ENCODE data around the gene UPK2.

Gene UPK2

GRCh38 chr11:118956094-118956846, at the start of gene UPK2:
Gene UPK2 (plus strand): TSS chr11:118956298. CDS start chr11:118956351, 53 bp downstream.
- DNase-seq, result peak; percentile 82

DNA sequence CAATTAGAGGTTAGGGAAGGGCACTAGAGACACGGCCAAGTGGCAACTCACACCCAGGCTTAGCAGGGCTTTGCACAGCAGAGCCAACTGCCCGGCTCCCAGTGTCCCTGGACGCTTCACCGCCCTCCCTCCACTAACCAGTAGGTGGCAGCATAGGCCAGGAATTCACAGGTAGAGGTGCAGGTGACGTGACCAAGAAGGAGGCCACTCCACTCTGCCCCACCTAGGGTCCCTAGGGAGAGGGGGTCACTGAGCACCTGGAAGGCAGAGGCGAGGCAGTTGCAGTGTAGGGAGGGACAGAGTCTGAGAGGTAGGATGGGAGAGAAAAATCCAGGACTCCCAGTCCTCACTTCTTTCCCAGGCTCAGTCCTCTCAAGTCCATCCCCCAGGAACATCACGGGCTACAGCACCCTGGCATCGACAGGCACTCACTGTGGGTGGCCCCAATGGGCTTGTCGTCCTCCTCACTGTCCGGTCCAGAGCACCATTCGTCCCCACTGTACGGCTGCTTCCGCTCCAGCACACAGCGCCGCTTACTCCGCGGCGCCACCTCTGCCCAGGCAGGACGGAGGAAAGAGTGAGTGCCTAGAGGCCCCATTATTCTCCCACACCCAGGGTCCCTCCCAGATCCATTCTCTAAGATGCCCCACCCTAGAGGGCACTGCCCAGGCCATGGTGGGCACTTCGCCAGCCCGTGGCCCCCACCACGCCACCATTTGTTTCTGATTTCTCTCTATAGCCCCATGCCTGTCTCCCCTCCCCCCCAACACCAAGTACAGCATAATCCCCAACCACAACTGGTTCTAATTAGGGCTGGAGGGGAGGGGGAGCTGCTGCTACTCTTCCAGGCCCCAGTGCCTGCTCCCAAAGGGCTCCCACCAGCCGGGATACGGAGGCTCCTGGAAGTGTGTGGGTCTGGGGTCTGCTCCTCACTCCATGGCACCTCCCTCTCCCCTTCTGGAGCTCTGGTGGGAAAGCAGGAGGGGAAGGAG, 48.8 kb upstream of the UPK2 start:
- peak; percentile 86 for DNase-seq

- DNase-seq, result no peak
These were observed 47.8 kb upstream of the UPK2 start for GRCh38 chr11:118908264-118908663.

- DNase-seq, result no peak
These were observed 47.0 kb upstream of the UPK2 start for GRCh38 chr11:118908901-118909618.

GRCh38 chr11:118909619-118910308, 46.3 kb upstream of the UPK2 start:
- DNase-seq, result no peak

DNA sequence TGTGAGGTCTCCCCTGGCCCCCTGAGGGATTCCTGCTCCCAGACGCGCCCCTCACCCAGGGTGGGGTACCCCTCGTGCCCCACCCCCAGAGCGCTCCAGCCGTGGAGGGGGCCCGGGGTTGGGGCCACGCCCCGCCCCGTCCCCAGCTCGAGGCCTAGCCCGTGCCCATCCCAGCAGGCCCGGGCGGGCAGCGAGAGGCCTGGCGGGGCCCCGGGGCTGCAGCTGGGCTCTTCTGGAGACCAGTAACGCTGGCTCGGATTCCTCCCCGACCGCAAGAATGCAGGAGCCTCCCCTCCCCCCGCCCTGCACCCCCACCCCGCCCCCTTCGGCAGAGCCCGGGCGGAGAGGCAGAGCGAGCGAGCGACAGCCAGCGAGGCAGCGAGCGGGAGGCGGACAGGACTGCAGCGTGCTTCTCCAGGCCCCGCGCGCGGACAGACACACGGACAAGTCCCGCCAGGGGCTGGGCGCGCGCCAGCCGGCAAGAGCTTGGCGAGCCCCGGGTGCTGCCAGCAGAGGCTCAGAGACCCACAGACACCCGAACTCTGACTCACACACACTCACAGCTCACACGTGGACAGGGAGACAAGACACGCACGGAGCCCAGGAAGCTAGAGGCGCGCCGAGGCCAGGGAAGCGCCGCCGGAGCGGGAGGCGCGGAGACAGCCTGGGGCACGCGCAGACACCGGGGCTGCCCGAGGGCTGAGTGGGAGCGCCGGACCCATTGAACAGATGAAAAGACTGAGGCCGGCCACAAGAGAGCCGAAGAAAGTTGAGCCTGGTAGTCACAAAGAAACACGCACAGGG, 45.6 kb upstream of the UPK2 start:
- DNase-seq, result peak; percentile 78

GRCh38 chr11:118911113-118911879, 44.8 kb upstream of the UPK2 start:
- DNase-seq, result no peak

DNA sequence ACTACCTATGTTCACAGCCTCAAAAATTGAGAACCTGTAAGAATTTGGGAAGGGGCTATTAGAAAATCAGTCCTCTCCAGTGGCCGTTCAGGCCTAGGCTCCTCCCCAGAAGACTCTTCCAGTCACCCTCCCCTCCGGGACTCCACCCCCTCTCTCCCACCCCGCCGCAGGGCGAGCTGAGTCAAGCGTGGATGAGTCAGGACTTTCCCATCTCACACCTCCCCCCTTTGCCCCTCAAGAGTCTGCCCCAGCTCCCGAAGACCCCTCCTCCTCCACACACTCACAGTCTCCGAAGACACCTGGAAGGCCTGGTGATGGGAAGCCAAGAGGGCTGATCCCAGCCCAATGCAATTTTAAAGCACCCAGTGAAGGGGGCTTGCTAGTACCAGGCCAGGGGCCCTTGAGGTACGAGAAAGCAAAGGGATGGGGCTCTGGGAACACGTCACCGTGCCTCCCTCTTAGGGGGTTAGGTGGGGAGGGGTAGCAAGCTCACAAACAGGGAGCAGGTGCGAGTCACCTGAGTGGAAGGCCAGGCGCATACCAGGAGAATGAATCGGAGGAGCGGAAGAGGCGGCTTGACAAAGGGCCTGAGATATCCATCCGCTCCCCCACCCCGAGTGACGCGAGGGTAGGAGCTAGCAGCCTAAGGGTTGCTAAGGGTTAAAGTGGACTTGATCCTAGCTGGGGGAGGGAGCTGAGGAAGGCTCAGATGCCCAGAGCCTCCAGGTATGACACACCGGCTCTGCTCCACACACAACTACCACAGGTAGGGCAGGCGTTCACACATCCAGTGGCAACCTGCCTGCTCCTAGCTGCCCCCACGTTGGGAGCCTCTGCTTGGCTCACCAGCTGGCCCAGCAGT, 44.0 kb upstream of the UPK2 start:
- peak; percentile 84 for DNase-seq

DNA sequence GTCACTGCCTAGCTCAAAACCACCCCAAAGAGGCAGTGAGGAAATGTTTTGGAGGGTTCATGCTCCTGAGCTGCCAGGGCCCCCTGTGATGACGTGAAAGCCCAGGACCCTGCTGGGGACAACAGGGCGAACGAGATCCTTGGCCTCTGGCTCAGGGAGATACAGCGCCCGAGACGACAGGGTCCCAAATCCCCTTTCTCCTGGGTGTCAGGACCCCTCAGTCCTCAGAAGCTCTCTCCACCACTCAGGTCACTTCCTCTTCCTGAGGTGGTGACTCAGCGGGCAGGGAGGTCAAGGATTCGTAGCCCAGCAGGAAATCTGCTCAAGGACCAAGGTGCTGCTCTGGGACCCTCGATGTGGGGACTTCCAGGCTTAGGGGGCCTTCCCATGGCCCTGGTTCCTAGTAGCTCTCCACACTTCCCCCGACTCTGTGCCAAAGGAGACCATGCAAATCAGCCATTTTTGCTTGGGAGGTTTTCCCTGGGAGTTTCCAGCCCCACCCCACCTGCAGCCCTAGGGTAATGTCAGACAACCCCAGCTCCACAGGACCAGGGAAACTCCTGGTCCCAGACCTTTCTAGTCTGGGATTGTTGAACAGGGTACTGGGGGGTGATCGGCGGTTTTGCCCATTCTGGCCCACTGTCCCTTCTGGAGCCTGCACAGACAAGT, 43.2 kb upstream of the UPK2 start:
- no peak for DNase-seq

GRCh38 chr11:118913411-118914125, 42.5 kb upstream of the UPK2 start:
- DNase-seq, result peak; percentile 73

DNA sequence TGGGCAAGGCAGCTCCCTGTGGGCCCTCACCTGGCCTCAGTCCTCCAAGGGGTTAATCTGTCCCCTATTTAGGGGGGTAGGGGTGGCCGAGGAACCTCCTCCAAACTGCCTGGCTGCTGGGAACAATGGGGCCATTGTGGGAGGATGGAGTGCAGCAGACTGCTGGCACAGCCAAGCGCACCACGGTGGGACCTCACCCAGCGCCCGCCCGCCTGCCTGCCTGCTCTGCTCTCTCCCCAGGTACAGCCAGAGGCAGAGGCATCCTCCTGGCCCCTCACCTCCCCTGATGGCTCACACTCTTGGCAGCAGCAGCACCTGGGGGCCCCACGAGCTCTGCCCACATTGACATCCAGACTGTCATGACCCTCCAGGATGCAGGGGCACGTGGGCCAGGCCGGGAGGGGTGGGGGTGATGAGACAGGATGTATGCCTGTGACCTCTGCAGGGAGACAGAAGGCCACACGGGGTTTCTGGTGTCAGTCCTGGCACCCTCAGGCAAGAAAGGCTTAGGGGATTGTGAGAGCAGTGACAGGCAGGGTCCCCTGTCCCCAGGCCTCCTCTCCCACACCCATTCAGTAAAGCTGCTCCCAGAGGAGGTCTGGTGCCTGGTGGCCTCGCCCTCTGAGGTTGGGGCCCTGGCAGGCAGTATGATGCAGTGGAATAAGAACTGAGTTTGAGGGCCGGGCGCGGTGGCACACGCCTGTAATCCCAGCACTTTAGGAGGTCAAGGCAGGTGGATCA, 41.8 kb upstream of the UPK2 start:
- peak; percentile 76 for DNase-seq

DNA sequence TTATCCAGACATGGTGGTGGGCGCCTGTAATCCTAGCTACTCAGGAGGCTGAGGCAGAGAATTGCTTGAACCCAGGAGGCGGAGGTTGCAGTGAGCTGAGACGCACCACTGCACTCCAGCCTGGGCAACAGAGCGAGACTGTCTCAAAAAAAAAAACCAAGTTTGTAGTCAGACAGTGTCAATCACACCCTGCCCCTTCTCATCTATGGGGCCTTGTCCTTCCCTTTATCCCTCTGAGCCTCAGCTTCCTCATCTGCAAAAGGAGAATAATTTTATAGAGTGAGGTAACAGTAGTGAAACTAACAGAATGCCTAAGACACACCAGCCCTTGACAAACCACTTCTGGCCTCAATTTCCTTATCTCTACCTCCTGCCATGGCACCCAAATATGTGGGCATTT, 41.1 kb upstream of the UPK2 start:
- no peak for DNase-seq

GRCh38 chr11:118915396-118915795, 40.7 kb upstream of the UPK2 start:
- no peak for DNase-seq

DNA sequence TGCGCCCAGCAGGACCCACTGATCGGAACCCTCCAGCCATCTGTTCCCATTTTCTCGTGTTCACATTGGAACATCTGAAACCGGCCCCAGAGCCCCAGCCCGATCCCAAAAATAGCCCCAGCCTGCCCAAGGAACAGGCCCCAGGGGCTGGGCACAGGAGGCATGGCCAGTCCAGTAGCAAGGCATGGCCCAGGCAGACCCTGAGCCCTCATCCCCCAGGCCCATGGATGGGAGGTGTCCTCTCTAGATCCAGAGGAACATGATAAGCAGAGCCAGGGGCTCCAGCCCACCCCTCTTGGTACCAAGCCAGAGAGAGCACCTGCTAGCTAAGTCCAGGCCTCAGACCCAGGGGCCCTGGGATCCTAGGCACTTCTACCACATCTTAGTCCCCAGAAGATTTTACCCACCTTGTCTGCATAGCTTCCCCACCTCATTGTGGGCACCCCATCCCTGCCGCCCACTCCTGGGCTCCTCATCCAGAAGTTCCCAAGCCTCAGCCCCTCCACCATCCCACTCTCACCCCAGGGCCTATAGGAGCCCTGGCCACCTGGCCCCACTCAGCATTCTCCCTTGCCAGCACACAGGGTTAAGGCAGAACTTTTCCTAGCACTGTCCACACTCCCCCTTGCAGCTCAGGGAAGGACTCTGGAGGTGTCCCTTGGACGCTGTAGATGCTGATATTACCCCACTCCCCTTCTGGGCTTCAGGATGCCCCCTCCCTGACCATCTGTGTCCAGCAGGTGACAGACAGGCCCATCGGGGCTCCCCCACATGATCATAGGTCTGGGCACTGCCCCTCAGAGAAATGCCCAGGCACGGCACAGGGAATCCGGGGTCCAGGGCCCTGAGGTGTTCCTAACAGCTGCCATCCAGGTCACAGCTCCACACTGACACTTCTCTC, 39.9 kb upstream of the UPK2 start:
- DNase-seq, result no peak

- no peak for DNase-seq
These were observed 39.2 kb upstream of the UPK2 start for GRCh38 chr11:118916842-118917388.

- peak; percentile 59 for DNase-seq
These were observed 38.5 kb upstream of the UPK2 start for GRCh38 chr11:118917481-118918127.
